M059J (cell line): ENCODE measurements around the gene ATG7. TPM values are rescaled to one million over a fixed set of nuclear protein-coding genes. Genes with fewer than 3 reads are reported as not detected.

ENCODE experiments used
- DNase-seq: peaks from one replicate; pipeline ENCODE4 v3.0.0-alpha.2; 2012; ENCODE audit warnings: low read depth
- total RNA-seq: library from RNA; depleted of rRNA; stranded (reverse); fragments of >200 nt; shearing (Covaris generic); gene quantifications from 2 replicates; pipeline ENCODE4 v1.2.3, GENCODE V29; 2014

ATG7 gene
- total RNA-seq, 1 experiment from 2014 or later: 68.7 TPM

DNA sequence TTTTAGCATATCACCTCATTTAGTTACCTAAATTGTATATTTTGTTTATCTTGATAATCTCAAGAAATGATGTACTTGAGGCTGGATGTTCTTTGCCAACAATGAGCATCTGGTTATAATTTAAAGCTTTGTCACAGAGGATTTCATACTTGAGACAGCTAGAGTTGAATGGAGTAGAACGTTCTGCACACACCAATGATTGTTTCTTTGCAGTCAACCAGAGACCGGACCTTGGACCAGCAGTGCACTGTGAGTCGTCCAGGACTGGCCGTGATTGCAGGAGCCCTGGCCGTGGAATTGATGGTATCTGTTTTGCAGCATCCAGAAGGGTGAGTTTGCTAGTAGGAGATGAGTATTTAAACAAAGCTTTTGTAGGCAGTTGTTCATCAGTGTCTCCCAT, 90.4 kb downstream of the ATG7 start:
- DNase-seq: no peak

DNA sequence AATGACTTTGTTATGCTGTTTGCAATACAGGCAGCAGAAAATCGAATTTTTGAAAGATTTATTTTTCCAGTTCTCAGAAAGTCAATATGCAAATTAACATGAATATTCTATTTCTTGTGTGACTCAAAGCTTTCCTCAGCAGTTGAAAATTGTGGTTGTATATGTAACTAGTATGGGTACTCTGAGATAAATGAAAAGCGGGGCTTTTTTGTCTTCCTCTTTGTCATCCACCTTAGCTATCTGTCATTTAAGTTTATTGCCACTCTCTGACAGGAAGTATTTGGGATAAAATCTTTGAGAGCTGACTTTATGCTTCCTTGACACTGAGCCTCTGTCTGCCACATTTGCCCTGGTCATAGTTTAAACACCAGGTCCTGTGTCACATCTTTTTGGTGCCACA, 91.5 kb downstream of the ATG7 start:
- no peak for DNase-seq

DNA sequence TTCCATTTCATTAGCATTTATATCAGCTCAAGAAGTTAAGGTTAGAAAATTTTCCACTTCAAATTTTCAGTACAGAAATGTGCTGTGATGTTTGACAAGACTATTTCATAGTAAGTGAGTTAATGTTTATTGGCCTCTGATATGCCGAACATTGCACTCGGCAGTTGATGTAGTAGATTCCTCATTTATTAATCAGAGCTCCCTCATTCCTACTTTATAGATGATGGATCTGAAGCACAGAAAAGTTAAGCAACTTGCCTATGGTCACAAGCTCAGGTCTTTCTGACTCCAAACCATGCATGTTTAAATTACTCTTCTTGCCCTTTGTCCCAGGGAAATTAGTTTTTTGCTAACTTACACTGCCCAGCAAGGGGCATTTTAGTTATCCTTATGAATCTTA, 92.0 kb downstream of the ATG7 start:
- no peak for DNase-seq

DNA sequence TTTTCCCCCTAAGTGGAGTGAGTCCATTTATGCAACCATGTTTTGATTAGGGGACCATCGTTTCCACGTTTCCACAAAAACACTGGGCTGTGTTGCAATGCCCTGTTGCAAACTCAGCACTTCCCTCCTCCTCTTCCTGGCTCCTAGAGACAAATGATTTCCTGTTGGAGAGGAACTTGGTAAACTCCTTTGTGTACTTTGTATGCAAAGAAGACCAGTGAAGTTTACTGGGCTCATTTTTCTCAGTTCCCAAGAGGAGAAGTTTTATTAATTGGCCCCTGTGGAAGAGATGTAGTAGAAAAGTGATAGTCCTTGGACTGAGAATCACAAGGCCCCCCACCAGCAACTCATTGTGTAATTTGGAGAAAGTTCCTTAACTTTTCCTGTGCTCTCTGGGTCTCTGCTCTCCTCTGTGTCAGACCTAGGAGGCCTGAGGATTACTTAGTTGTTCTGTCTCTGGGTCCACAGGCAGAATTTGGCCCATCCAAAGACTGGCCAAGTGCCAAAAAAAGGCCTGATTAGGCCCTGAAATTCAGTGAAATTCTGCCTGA, 95.0 kb downstream of the ATG7 start:
- peak; percentile 20 for DNase-seq

DNA sequence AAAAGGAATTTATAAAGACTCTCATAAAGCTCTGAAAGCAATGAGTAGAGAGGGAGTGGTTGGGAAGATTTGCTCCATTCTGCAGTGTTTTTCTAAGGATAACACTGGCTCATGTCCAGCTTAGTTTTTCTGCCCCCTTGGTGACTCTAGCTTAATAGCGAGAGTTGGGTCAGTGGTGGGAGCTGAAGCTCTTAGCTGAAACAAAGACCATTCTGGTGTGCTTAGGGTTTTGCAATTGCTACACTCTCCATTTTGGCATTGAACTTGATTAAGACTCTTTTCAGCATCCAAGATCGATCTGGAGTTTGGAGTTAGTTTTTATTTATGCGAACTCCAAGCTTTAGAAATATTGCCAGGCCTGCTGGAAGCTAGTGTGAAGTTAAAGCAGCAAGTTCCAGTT, 98.0 kb downstream of the ATG7 start:
- no peak for DNase-seq

DNA sequence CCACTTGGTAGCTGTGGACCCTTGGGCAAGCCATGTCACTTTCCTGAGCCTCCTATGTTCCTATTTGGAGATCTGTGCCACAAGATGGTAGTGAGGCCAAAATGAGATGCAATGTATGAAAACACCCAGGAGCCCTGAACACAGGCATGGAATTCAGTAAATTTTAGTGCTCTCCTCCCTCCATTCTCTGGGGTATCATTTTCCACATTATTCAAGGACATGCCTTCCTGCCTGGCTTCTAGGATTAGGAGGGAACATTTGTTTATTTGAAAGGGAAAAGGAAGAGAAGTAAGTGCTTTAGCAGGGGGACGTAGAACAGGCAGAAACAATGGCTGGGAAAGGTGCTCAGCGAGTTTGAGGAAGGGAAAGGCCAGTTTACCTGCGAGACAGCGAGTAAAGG, 98.8 kb downstream of the ATG7 start:
- no peak for DNase-seq

DNA sequence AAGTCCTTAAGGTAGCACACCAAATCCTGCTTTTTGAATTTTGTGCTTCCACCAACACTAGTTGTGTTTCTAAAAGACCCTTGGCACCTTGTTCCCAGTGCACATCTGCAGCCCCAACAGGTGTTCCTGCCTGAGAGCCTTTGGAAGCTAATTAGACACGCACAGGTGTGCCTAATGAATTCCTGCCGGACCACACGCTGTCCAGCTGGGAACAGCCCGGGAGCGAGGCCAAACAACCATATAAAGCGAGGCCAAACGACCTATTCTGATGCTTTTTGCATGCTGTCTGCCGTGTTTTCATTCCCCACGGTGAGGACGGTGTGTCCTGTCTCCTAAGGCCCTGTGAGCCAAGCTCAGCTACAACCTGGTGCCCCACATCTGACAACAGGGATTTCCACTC, 99.5 kb downstream of the ATG7 start:
- no peak for DNase-seq

DNA sequence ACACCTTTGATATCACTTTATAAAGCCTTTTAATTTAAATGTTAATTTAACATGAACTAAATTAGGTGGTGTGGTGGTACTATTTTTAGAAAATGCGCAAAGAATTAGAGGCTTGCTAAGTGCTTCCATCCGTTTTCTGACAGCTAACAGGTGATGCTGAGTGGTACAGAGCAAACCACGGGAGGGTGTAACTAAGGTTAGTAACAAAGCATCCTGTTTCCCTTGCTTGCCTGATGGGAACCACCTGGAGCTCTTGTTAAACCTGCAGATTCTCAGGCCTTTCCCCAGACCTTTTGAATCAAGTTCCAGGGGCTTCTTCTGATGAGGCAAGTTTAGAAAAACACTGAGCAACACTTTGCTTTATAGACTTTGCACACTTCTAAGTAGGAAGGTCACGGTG, 101.0 kb downstream of the ATG7 start:
- DNase-seq: no peak

DNA sequence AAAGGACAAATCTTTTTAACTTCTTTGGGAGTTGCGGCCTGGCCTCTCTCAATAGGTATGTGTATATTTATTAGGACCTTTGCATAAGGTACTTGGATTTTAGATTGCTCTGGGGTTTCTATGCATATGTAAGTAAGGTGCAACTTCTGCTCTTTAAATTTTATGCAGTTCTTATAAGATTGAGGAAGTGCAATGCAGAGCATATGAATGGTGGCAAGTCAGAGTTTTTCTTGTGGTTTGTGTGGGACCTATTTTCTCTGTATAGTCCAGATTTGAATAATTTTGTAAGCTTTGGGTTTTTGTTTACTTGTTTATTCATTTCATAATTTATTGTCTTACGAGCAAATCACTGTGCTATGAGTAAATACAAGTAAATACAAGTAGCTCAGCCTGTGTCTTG, 101.5 kb downstream of the ATG7 start:
- DNase-seq: no peak

DNA sequence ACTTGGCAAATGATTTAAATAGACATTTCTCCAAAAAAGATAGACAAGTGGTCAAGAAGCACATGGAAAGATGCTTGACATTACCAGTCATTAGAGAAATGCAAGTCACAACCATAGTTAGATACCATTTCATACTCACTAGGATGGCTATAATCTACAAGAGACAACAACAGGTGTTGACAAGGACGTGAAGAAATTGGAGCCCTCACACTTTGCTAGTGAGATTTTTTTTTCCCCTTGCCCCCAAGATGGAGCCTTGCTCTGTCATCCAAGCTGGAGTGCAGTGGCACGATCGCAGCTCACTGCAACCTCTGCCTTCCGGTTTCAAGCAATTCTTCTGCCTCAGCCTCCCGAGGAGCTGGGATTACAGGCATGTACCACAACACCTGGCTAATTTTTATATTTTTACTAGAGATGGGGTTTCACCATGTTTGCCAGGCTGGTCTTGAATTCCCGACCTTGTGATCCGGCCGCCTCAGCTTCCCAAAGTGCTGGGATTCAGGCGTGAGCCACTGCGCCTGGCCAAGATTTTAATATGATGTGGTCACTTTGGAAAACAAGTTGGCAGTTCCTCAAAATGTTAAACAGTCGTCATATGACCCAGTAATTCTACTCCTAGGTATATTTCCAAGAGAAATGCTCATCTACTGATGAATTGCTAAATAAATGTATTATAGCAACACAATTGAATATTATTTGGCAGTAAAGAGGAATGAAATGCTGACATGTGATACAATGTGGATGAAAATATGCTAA, 103.3 kb downstream of the ATG7 start:
- DNase-seq: no peak

DNA sequence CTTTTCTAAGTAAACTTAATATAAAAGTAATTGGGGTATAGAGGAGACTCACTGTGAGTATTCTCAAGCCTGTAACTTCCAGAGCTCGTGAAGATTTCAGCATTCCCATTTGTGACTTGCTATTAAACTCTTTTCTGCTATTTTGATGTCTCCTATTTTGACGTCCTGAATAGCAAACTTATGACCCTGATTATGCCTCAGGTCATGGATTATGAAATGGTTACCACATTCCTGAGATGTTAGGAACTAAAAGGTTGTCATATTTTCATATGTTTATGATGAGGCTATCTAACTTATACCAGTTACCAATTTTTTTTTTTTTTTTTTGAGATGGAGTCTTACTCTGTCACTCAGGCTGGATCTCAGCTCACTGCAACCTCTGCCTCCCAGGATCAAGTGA, 105.5 kb downstream of the ATG7 start:
- DNase-seq: no peak

DNA sequence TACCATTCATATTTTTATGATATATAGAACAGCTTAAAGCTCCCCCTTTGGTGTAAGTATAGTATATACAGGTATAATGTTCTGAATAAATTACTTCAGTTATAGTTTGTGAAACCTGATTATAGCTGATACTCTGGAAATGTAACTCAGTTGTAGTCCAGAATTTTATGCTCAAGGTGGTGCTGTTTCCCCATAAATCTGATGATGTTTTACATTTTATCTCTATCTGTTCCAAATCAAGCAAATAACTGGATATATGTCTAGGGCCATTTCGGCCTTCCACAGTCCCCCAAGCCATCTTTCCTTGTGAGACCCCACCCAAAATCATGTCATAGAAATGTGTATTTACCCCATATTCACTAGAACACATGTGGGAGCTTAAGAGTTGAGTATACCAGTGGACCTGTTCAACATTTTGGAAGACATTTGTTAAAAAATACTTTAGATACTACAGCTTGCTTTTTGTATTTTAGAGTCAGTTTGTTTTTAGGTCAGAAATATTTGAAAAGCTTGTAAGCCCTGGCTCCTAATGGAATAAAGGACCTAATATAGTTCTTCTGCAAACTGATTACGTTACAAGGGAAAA, 107.1 kb downstream of the ATG7 start:
- DNase-seq: peak; percentile 26

DNA sequence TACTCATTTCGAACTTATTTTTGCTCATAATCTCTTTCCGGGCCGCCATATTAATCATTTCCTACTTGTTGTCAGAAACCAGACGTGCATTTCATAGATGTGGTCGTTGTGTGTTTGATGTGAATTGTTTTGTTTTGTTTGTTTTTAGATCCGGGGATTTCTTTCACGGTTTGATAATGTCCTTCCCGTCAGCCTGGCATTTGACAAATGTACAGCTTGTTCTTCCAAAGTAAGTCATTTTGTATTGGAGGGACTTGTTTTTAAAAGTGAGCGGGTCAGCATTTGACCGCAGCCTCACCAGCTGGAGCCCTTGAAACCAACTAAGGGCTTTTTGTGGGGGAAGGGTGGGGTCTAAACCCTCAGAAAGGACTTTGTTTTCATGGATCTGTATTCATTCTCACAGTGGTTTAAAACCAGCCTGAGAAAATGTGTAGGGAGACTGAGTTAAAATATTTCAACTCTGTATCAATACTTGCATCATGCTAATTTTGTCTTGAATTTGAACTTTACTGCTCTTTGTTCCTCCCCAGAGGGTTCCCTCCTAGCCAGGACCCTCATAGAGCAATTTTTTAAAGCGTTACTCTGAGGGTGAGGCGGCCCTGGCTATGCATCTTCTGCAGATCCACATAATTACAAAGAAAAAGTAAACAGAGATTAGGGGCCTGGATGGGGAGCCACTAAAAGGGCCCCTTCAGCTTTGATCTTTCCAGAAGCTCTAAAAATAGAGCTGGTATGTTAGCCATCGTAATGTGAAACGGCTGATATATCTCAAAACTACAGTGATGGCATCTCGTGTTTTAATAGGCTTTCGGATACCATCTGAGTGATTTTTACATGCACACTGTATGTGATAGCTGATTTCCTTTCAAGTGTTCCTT, 107.9 kb downstream of the ATG7 start:
- no peak for DNase-seq

DNA sequence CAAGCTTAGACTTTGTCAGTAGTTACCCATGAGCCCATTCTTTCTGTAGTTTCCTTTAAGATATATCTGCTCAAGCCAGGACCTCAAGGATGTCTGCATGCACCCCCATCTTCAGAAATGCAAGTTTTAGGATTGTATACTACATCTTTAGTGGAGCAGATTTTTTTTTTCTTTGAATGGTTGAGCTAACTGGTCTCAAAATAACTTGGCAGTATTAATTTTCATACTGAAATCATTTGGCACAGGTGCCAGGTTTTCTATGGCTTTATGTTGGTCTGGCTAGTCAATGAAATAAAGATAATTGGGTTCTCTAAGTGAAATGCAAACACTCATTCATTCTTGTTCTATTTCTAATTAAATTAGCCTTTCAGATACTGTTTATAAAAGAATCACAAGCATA, 108.9 kb downstream of the ATG7 start:
- no peak for DNase-seq

DNA sequence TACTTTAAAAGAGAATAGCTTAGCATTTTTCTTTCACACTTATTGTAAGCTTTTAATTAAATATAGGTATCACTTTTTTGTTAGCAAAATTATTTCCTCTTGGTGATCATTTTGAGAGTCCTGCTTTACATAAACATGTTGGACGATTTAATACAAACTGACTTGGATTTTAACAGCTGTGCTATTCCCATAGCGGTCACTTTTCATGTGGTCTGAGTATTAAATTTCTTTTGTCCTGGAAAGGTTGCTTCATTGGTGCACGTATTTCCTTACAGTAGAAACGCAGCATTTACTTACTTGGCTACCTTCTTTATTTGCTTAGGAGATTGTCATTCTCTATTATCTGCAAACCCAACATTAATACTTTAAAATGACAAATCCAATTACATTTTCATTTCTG, 109.4 kb downstream of the ATG7 start:
- no peak for DNase-seq

DNA sequence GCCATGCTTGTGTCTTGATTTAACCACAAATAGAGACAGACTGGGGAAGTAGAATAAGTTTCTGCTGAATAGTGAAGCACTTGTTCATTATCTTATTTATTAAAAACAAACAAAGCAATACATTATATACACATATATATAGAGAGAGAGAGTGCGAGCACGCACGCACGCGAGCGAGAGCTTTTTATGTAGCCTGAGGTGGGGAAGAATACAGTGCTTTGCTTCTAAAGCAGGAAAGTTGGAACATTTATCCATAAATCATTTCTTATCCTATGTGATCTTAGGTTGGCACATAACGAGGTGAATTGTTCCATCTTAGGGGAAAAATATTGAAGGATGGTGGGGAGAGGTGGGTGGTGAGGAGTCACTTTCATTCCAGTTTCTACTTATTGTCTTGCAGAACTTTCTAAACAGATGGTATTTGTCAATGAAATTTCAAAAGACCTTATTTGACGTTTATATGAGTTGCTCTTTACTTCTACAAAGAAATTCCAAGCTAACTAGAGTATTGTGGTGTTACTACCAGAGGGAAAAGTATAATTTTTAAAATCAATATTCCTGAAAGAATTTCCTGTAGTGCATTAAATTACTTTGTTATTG, 110.0 kb downstream of the ATG7 start:
- DNase-seq: no peak

DNA sequence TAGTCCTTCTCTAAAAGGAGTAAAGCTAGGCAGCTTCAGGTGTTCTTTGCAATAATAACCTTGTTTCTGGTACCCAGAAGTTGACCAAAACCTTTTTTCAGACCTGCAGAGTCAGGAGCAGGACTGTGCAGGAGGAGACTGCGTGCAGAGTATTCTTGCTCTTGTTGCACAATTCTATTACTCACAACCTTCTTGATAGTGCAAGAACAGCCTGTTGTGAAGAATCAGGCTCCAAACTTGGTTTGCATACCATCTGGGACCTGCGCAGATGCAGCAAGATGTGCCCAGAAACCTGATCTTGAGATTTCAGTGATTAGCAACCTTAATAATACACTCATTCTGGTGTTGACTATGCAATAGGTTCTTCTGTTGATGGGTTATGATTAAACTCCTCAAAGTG, 111.9 kb downstream of the ATG7 start:
- no peak for DNase-seq

DNA sequence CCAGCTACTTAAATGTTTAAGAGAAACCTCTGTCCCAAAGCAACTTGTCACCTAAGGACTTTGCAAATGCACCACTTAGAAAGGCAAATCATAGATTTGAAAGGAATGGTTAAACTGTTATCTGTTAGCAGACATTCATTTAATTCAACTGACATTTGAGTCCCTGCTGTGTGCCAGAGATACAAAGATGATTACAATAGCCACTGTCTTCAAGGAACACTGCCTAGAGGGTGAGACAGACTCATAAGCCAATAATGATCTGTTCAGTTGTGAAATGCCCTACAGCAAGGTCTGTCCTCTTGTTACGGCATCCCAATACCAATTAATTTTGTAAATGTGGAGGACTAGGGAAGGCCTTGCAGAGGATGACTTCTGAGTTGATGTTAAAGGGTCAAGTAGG, 113.1 kb downstream of the ATG7 start:
- peak; percentile 44 for DNase-seq

DNA sequence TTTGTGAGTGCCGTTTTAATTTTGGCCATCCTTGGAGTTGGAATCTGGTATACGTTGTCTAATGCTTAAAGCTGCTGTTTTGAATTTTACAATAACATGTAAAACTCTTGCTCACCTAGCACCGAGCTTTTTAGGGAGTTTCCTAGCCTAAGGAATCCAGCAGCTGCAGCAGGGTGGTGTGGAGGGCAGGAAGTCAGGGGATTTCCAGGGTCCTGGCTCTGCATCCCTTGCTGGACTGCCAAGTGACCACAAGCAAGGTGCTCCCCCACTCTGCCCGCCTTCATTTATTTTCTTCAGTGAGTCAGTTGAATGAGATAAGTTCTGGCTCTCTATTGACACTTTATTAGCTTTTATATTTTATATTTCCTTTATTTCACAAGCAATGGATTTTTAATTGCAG, 113.7 kb downstream of the ATG7 start:
- peak; percentile 67 for DNase-seq

DNA sequence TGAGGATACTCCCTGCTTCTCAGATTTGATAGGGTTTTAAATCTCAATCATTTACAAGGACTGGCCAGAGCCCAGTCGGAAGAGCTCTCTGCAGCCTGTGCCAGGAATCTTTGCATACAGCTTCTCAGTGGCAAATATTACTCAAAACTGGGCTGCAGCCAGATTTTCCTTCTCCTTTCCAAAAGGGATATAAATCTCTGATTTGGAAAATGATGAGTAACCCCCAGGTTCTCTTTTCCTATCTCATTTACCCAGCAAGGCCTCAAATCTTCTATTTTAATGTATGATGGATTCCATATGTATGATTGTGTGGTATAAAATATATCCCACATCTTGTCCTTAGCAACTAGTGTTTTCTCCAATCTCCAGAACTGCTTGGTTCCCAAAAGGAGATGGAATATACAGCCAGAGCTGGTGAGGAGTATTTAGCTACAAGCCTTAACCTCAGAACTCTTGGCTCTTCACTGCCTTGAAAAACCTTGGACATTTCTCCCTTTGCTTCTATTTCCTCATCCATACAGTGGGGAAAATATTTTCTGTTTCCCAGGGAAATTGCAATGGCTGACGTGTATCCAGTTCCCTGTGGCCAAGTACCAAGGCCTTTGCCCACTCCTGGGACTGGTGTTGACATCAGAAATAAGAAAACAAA, 114.4 kb downstream of the ATG7 start:
- no peak for DNase-seq

DNA sequence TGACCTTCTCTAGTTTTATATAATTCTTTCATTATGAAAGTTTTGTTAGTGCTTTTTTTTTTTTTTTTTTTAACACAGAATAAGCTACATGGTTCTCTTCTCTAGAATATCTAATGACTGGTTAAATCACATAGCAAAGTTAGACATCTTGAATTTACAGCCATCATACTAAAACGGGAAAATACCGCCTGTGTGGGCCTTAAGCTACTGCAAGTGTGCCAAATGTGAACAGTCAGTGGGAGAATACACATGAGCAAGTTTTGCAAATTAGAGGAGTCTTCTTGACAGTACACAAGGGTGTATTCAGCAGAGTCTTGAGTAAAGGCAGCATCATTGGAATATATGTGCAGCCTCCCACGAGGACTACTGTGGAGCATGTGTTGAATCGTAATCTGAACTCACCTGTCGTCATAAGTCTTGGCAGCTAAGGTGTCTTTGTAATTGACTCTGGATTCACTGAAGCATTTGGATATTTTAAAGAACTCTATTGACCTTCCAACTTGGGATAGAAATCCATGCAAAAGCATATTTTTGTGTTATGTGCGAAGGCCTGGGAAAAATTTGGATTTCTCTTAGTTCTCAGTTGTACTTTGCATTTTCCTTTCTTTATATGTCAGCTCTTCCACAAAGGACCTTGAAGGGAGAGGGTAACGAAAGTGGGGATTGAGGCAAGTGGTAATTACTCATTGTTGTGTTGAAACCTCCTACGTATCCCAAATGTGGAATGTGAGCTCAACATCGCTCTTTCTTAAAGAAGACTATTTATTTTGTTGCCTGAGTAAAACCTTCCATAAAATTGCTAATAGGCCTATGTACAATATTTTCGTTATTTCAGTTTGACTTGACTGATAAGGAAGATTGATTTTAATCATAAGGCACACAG, 117.4 kb downstream of the ATG7 start:
- no peak for DNase-seq
